Stimulated activated CD4-positive, alpha-beta T cell treated with anti-CD3 and anti-CD28 coated beads, Interleukin-4, amount 100 ng/mL, for 48 hours (primary cell): ENCODE results near the gene DKK3.

ENCODE experiments used
- DNase-seq, 2 donors: peaks; one replicate each; pipeline ENCODE4 v3.0.0-alpha.2; 2020; ENCODE audit warnings: low read depth in 2 of 2

Gene DKK3

DNA sequence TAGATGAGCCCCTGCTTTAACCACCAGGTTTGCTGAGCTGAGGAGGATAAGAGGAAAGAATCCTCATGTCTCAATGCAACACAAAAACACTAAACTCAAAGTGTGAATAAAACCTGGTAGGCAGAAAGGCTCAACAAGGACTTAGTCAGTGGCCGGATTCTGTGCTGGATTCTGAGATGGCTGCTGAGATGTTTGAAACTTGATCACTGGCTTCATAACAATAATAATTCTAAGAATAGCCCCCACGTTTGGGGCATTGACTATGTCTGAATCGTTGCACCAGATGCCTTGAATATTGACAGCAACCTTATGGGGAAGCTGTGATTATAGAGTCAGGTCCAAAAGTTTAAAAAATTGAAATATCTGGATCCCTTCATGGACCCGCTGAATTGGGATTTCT, 4.6 kb downstream of the DKK3 start:
- no peak for DNase-seq

DNA sequence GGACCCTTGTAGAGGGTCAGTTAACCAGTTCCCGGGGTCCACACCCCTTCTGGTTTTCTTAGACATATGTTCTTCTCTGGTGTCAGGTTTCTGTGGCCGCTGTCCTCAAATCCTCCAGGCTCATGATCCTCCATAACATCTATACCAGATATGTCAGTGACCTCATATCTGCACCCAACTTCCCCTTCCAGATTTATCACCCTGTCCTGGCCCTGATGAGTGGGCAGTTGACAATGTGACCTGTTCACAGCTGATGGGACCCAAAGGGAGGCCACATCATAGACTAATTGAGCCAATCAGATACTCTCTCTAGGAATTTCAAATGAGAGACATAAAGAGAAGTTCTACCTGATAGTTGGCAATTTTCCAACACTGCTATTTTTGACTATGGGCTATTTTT, 5.1 kb downstream of the DKK3 start:
- no peak for DNase-seq

DNA sequence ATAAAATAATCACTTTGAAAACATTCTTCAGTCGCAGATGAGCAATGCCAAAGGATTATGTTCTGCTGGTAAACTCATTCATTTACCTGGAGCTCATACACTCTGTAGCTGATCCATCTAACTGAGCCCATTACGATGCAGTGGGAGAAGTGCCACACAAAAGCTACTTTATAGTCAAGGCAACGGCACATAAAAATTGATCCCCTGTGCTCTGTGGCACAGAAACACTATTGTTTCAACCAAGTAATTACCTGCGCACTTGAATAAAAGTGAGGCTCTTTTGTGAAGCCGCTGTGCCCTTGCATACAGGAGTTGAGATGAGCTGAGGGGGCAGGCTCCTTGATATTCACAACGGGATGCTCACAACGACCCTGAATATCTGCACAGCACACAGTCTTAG, 7.2 kb downstream of the DKK3 start:
- DNase-seq: no peak

DNA sequence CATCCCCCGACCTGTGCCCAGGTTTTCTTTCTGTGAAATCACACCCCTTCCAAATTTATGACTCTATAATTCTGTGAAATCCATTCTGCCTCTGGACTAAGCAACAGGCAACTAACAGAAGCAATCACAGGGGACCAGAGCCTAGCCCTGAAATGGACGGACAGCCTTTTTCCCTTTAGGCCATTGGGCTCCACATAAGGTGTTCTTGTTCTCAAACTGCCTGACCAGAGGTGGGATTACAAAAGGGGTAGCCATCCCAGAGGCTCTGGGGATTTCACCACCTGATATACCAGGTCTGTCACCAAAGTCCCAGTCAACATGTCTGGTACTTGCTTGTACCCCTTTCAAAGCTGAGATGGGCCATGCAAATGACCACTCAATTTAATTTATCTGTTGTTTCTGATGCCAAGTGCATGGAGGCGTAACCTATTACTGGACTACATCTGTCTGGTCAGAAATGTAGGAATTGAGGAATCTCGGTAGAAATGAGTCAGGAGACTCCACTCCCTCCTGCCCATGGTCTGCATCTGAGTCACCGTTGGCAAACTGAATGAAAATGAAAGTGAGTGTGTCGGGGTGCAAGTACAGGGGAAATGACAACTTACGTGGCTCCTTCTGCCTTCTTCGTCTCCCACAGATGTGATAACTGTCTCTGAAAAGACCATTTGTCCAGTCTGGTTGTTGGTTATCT, 10.2 kb downstream of the DKK3 start:
- no peak for DNase-seq

DNA sequence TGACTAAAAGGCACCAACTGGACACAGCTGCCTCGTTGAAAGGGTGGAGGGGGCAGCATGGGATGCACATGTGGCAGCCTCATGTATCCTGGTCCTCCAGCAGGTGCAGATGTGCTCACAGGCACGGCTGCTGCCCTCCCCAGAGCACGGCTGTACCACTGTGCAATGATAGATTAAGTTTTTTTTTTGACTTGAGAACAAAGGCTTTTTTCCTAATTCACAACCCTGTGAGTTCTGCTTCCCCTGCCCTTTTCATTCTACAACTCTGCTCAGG, 11.4 kb downstream of the DKK3 start:
- no peak for DNase-seq

DNA sequence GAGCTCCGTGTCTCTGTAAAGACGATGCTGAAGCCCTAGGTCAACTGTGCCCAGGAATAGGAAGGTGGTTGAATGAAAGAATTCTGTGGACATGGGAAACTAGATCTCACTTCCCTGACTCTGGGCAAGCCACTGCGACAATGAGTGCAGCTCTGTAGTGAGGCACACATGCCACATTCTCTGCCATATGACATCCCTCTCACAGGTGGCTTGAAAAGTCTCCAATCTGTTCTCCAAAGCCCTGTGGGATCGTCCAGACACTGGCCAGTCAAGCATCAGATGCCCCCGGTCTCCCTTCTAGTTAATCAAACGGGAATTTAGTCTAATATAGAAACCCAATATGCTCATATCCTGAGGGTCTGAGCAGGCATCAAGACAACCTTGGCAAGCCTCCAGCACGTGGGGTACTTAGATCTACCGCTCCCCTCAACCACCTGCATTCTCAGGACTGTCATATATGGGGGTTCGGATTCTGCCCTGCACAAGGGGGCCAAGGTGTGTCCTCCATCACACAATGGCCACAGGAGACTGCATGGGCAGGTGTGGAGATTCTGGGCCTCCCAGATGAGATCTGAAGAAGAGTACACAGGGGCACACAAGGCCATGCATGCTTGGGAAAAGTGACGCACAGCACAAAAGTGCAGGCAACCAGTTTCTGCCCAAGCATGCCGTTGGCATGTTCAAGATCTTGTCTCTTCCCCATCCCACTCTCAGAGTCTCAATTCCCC, 11.9 kb downstream of the DKK3 start:
- DNase-seq: no peak

DNA sequence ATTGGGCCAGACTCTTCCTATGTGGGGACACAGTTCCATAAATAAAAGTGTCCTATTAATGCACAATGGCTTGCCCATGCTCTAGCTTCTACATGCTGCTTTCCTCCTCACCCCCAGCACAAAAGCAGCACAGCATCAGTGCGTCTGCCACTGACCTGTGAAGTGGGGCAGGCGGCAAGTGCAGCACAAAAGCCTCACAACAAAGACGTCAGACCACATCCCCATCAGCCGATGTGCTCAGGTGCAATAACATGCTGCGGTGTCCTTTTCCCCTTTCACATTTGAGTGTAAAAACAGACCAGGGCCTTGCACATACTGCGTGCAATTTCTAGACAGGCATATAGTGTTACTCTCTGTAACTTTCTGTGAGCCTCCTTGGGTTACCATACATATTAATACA, 12.8 kb downstream of the DKK3 start:
- DNase-seq: no peak

DNA sequence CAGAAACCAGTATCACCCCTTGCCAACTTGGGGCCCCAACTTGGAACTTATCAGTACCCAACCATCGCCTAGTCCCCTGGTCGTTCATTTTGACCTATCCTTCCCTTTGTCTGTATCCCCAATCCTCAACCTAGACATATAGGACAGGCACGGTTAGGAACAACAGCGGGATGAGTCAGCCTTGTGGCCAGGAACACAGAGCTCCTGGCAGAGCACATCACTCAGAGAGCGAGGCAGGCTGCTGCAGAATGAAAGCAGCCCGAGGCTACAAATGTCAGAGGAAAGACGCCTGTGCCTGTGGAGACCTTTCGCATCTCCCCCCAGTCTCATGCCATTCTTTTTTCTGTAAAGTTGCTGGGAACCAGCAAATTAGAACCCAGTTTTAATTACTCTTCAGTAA, 14.6 kb downstream of the DKK3 start:
- no peak for DNase-seq

DNA sequence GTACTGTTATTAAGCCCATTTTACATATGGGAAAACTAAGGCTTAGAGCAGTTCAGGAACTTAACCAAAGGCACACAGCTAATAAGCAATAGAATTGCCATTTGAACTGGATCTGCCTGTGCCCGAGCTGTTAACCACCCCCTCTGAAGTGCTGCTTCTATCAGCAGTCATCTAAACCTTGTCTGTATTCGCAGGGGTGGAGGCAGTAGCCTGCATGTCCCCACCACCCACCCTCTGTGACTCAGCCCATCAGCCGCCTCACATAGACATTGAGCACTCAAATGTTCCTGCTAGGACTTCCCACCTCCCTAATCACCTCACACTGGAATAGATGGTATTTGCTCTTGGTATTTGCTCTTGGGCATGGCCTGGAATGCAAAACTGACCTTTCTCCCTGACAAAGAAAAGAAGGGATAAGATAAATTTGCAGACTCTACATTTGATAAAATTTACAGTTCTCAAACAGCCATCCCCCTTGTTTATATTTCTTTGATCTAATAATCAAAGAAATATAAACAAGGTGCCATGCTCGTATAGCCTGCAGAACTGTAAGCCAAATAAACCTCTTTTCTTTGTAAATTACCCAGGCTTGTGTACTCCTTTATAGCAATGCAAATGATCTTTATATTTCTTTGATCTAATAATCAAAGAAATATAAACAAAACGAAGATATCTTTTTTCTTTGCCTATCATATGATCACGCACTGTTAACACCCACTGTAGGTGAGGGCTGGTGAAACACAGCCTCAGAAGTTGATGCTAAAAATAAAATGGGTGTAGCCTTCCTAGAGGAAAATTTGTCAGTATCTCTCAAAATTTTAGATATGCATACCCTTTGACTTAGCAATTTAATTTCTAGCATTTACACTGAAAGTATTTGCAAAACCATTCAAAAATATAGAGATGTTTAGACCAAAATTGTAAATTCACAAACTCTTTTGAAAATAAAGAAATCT, 15.9 kb downstream of the DKK3 start:
- DNase-seq: no peak

DNA sequence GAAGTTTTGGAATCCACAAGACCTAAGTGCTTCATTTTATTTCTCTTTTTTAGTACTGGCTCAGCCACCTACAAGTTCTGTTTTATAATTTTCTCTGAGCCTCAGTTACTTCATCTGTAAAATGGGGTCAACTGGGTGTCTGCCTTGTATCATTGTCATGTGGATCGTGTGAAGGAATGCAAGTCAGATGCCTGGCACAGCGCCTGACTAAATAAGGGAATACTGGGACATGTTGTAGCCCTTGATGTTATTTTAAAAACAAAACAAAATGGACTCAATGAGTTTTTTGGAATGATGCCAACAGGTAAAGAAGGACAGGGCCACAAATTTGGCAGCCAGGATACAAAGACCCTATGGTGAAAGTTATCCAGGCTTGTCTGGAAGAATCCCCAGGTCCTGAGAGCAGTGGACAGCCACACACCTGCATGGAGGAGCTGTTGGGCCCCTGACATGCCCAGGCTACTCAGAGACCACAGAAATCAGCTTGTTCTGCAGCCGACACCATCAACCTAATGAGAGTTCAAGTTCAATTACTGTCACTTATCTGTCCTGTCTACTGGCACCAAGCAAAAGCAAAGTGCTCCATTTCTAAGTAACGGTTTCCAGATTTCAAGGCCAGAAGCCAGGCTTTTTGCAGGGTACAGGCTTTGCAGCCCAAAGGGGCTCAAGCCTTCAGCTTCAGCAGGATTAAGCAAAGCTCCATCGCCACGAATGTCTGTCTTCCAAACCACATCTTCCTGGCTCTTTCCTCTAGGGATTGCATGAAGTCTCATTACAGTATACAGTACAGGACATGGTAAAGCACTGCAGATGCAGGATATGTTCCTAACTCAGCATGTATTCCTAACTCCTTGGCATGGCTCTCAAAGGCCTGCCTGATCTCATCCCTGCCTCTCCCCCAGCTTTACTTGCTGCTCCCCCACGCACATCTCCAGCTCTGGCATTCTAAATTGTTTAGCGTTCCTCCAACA, 18.4 kb downstream of the DKK3 start:
- no peak for DNase-seq

DNA sequence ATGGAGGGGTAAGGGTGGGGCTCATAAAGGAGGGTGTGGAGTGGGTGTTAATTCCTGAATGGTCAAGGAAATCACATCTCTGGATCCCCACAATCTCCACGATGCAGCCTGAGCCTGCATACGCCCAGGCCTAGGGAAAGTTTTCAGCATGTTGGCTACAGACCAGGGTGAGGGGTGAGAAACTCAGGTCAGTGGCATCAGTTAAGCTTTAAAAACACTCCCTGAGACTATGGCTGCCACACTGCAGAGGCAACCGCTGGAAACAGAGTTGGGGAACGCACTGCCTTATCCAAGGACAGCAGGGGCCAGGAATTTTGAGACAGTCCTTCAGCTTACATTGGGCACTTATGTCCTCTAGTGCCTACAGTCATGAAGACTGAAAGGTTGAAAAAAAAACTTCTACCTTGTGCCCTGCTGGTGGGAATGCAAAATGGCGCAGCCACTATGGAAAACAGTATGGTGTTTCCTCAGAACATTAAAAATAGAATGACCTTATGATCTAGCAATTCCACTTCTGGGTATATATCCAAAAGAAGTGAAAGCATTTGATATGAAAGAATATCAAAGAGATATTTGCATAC, 19.7 kb downstream of the DKK3 start:
- no peak for DNase-seq

DNA sequence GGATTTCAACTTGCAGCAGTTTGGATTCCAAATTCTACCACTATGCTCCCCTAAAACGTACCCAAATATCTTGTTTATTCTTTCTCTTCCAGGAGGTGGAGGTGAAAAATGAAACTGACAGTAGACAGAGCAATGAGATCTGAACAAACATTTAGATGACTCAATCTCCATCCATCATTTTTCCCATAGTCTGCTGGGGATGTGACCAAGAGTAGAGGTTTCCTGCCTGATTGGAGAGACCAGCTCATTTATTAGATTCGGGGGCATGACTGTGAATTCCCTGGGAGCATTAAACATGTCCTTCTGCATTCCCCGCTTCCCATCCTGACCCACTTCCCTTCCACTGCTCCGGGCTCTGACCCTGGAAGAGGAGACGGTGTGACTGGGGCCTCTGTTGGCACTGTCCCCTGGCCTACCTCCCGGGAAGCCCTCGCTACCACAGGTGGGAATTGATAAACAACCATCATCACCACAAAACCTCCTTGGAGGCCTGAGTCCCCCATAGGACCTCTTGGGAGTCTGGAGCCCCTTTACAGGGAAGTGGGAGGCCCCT, 20.3 kb downstream of the DKK3 start:
- no peak for DNase-seq

DNA sequence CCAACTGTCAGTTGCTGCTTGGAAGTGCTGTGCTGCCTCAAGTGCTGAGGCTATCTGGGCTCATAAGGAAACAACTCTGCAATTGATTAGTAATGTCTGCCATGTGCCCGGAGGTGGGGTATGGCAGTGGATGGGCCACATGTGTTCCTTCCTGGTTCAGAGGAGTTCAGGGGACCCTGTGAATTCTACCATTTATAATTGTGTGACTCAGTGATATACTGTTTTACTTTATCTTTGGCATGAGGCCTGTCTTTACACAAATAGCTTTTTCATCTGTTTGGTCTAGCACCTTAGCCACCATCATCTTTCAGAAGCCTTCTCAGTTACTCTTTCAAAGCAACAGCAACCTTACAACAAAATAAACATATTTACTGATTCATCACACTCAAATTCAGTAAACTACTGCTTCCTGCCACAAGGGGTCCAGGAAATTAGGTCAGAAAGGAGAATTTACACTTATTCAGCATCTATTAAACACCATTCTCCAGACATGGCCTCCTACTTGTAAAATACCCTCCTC, 20.9 kb downstream of the DKK3 start:
- no peak for DNase-seq

DNA sequence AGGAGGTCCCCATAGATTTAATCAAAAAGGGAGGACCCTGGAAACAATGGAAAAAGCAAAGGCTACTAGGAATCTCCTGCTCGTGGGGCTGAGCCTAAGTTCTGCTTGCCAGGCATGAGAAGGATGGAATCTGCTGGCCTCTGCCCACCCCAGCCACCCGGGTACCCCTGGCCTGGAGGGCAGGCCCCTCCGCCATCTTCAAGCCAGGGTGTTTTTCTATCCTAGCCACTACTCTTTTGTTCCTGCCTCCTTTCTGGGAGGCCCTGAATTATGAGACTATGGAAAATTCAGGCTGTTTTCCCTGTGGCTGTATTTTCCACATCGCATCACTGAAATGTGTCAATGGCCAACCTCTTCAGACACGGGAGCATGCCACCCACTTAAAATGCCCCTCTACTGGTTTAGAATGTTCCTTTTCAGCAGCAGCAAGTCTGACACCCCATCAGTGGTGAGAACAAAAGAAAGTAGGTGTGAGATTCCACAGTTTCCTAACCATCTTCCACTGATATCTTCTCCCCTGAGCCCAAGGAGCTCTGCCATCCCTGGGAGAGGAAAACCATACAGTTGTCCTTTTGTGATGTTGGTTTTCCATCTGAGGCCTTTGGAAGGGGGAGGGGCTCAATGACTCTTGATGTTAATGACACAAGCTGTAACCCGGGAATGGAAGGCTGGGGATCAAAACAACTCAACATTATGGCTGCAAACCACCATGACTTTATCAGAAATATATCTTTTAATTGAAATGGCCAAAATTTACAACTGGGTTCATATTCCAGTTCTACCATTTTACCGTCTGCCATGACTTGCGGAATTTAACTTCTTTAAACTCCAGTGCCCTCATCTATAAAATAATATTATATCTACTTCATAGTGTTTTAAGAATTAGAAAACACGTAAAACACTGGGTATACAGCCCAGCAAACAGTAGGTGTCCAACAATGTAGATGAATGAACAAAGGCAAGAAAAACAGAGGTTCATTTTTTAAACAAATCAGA, 22.2 kb downstream of the DKK3 start:
- no peak for DNase-seq

DNA sequence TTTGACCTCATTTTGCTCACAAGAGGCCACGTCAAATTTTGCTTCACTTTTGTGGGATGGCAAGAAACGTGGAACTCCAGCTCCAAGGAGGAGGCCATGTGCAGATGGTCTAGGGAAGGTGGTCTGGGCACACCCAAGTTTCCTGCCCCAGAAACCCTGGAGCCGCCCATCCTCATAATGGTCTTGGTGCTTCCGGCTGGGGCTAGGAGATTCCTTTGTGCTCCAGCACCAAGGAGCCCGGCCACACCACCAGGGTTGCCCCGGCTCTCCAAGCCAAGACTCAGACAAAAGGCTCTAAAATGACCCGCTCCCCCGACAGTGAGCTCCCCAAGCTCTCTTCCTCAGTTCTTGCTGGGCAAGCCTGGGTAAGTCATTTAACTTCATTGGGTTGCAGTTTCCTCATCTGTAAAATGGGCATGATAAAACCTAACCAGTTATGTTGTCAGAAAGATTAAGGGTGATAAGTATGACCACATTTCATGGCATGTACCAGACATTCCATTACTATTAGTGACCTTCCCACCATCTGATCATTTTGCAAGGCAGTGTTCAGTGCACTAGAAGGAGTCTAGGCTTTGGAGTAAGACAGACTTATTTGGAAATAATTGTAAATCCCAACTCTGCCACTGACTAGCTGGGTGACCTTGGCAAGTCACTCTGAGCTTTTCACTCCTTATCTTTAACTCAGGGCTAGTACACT, 23.3 kb downstream of the DKK3 start:
- no peak for DNase-seq

DNA sequence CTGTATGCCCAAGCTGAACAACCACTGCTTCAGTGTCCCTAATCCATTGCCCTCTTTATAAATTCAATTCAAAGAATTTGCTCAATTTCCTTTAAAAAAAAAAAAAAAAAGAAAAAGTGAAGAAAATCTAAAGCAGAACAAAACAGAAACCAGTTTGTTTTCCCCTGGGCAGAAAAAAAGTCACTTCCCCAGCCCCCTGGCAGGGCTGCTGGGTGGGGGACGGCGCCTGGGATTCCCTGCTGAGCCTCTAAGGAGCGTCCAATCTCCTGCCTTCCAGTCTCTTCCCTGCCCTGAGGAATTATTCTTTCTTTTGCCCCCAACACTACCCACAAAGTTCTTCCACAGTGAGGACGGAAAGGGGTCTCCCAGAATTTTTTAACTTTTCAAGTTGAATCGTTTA, 23.9 kb downstream of the DKK3 start:
- DNase-seq: no peak

DNA sequence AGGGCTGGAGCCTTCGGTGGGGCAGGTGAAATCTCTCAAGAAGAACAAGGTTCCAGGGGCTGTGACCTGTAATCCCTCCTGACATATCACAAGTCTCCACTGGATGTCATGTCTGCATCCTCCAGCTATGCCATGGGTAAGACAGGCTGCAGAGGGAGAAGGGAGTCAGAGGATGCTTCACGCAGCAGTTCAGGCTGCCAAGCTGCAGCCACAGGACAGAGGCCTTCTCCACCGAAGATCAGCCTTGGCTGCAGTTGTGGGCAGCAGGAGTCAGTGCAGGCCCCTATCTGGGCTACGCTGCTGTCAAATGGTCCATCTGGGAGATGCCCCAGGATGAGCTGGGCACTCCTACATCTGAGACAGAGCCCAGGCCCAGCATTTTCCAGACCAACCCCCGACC, 25.0 kb downstream of the DKK3 start:
- DNase-seq: no peak

DNA sequence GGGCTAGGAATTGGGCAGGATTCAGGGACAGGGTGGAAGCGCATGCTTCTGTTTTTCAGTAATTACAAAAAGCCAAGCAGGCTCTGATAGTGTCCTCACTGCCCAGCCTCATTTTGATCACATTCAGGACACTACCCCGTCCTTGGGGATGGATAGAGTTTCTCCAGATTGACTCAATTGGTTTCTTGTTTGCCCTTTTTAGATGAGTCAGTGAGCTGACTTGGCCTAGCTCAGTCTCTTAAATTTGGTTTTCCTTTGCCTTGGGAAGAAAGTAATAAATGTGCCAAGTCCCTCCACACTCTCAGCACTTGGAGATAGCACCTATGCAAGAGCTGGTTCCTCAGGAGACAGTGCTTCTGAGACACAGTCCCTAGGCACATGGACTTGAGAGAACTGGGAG, 25.5 kb downstream of the DKK3 start:
- no peak for DNase-seq

DNA sequence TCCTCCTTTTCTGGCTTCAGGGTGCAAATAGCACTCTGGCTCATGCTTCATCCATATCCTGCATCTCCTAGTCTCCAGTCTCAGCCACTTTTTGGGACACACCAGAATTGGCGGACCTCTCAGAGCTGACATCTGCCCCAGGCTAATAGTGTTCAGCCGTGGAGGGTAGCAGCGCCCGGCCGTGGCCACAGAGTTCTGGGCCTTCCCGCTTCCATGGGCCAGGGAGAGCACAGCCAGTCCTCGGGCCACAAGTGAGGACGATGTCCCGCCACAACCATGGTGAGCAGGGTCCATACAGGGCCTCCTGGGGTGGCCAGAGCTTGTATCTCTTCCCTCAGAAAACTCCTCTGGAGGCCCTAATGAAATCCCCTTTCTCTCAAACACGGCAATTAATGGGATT, 26.0 kb downstream of the DKK3 start:
- no peak for DNase-seq
